ENCODE measurements around the gene JMJD6.

JMJD6 gene

GRCh38 chr17:76683011-76683755 is 43.2 kb downstream of the JMJD6 start:
- no peak for DNase-seq (ENCODE audit: low read depth in 2 of 2, low spot score in 1 of 2)

GRCh38 chr17:76682296-76682695 is 44.1 kb downstream of the JMJD6 start:
- DNase-seq (ENCODE audit: low read depth in 2 of 2, low spot score in 1 of 2), result no peak

GRCh38 chr17:76681222-76682137 is 44.9 kb downstream of the JMJD6 start:
- peak; percentile 27 to 35 for DNase-seq (ENCODE audit: low read depth in 2 of 2, low spot score in 1 of 2)

- no peak for DNase-seq (ENCODE audit: low read depth in 2 of 2, low spot score in 1 of 2)
Measured at GRCh38 chr17:76679239-76679638, 47.2 kb downstream of the JMJD6 start.

- no peak for DNase-seq (ENCODE audit: low read depth in 2 of 2, low spot score in 1 of 2)
Measured at GRCh38 chr17:76678330-76678729, 48.1 kb downstream of the JMJD6 start.

GRCh38 chr17:76677406-76677805 is 49.0 kb downstream of the JMJD6 start:
- DNase-seq (ENCODE audit: low read depth in 2 of 2, low spot score in 1 of 2), result no peak

GRCh38 chr17:76676629-76677028 is 49.8 kb downstream of the JMJD6 start:
- DNase-seq (ENCODE audit: low read depth in 2 of 2, low spot score in 1 of 2), result no peak

- DNase-seq (ENCODE audit: low read depth in 2 of 2, low spot score in 1 of 2), result no peak
Measured at GRCh38 chr17:76675648-76676047, 50.8 kb downstream of the JMJD6 start.

GRCh38 chr17:76674600-76674999 is 51.8 kb downstream of the JMJD6 start:
- DNase-seq (ENCODE audit: low read depth in 2 of 2, low spot score in 1 of 2), result no peak

GRCh38 chr17:76673729-76674128 is 52.7 kb downstream of the JMJD6 start:
- no peak for DNase-seq (ENCODE audit: low read depth in 2 of 2, low spot score in 1 of 2)

- DNase-seq (ENCODE audit: low read depth in 2 of 2, low spot score in 1 of 2), result no peak
Measured at GRCh38 chr17:76672892-76673291, 53.5 kb downstream of the JMJD6 start.

- no peak for DNase-seq (ENCODE audit: low read depth in 2 of 2, low spot score in 1 of 2)
Measured at GRCh38 chr17:76672270-76672851, 54.0 kb downstream of the JMJD6 start.

- DNase-seq (ENCODE audit: low read depth in 2 of 2, low spot score in 1 of 2), result no peak
Measured at GRCh38 chr17:76671912-76672262, 54.5 kb downstream of the JMJD6 start.

GRCh38 chr17:76671123-76671911 is 55.1 kb downstream of the JMJD6 start:
- DNase-seq (ENCODE audit: low read depth in 2 of 2, low spot score in 1 of 2), result peak; percentile 98

GRCh38 chr17:76670718-76671122 is 55.7 kb downstream of the JMJD6 start:
- no peak for DNase-seq (ENCODE audit: low read depth in 2 of 2, low spot score in 1 of 2)

- no peak for DNase-seq (ENCODE audit: low read depth in 2 of 2, low spot score in 1 of 2)
Measured at GRCh38 chr17:76670020-76670717, 56.2 kb downstream of the JMJD6 start.

Measured in stimulated activated CD8-positive, alpha-beta memory T cell treated with anti-CD3 and anti-CD28 coated beads, Interleukin-4, amount 100 ng/mL, for 4 hours (primary cell).